A204.1 (cell line): ENCODE data around the gene CPLANE2.

Experiments used
- FAIRE-seq: peaks from 2 replicates; lab custom pipeline; 2012; peaks lifted over from hg19 to GRCh38; lab: Jason Lieb, UNC

CPLANE2 gene

GRCh38 chr1:16187748-16188401, 49.1 kb downstream of the CPLANE2 start:
- FAIRE-seq, result peak; percentile 49

DNA sequence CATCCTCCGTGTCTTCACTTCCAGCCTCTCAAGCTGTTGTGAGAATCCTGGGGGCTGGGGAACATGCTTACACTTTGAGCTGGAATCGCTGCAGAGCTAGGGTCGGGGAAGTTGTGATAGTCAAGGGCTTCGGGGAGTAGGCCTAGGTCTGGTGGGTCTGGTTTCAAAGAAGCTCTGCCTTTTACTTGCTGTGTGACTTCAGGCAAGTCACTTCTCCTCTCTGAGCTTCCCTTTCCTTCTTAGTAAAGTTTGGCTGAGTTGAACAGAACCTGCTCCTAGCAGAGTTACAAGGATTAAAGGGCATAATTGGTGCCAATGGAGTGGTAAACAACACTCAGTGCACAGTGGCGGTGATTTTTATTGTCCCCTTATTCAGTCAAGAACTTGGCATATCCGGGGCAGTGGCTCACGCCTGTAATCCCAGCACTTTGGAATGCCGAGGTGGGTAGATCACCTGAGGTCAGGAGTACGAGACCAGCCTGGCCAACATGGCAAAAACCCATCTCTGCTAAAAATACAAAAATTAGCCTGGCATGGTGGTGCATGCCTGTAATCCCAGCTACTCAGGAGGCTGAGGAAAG, 50.2 kb downstream of the CPLANE2 start:
- FAIRE-seq, result no peak

DNA sequence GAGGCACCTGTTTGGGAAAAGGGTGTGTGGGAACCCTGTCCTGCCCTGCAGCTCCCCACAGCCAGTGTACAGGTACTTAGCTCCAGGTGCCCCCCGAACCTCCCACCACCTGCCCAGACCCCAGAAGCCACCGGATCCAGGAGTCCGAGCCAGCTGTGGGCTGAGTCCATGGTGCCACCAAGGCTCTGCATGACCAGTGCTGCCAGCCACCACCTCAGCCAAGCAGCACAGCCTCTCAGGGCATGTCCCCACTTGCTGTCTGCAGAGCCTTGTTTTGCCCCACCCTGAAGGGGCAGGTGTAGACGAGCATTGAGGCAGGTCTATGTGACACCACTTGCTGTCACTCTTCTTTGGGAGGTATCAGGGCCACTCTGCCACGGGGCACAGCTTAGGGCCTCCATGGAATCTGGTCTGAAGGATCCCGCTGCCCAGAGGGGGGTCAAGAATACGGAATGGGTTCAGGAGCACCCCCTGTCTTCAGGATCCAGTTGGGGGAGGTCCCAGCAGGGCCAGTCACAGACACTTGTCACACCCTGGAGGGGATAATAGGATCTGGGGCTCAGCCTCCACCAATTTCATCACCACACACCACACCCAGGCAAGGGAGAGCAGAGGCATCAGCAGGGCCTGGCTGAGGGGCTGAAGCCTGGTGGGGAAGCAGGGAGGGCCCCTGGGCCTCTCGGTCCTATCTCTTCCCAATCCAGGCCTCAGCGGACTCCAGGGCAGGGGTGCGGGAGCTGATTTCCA, 52.3 kb downstream of the CPLANE2 start:
- no peak for FAIRE-seq

GRCh38 chr1:16183765-16184556, 53.0 kb downstream of the CPLANE2 start:
- no peak for FAIRE-seq

DNA sequence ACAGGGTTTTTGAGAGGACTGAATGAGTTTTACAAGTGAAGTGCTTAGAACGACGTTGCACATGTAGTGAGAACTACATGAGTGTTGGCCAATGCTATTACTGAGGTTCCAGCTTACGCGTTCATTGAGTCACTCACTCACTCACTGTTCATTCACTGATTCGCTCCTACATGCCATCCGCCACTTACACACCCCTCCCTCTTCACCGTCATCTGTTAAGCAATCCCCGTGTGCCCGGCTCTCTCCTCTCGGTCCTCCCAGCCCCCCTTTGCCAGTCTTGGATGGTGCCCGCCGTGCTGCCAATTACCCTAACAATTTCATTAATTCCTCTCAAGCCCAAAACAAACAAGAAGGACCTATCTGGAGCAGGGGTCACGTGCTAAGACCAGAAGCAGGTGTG, 53.8 kb downstream of the CPLANE2 start:
- FAIRE-seq, result no peak

DNA sequence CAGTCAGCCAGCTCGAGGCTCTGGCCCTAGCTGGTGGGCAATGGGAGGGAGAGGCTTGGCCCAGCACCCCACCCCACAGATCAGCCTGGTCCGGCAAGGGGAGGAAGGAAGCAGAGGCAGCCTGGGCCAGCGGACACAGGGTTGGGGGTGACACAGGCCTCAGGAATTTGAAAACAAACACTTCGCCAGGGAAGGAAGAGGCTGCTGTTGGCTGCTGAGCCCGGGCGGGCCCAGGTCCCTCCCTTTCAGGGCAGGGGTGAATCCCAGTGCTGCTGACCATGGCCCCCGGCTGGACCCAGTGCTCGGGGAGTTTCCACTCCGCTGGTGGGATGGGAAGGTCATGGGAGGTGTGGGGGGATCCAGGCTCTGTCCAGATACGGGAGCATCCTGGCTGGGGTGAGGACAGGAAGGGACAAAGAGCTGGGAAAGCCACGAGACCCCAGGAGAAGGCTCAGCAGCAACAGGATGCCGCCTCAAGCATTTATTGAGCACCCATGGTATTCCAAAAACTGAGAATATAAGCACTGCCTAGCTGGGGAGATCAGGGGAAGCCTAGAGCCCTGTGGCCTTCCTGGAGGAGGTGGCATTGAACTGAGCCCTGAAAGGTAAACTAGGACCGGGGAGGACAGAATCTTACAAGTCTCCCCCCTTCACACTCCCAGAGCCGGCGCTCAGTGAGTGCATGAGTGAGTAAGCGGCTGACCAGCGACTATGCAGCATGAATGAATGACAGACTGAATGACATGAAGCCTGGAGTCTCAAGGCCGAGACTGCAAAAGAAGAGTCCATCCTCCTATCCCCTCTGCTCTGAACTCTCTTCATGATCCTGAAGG, 54.9 kb downstream of the CPLANE2 start:
- no peak for FAIRE-seq
